HCT116 (cell line): ENCODE measurements around the gene TNRC6C. TPM values are rescaled to one million over a fixed set of nuclear protein-coding genes. Genes with fewer than 3 reads are reported as not detected.

Experiments used
- ATAC-seq: fragments of 200-7000 bp; cut with Tn5 transposase; 2 replicates; pipeline ENCODE4 v1.9.1; 2020; ENCODE audit warnings: mild to moderate bottlenecking, moderate library complexity
- BruUV-seq: library from RNA; stranded (reverse); fragments of 400-500 nt; replicated peaks from 2 replicates; lab custom pipeline; 2021; lab: Mats Ljungman, UMichigan
- CTCF ChIA-PET: fragments of 300-600 bp; sonication (Branson Sonifier 250); formaldehyde crosslinking; loops from one replicate; lab custom pipeline; 2021; ENCODE audit warnings: antibody characterized with exemption; lab: Charles Lee
- POLR2A ChIA-PET: fragments of 300-600, 350-600 bp; sonication (Branson Sonifier 250); formaldehyde crosslinking; loops from one replicate; lab custom pipeline; 2021; ENCODE audit warnings: antibody characterized with exemption; lab: Charles Lee
- RAD21 ChIA-PET, 2 experiments: fragments of 300-600 bp; sonication (Branson Sonifier 250); formaldehyde crosslinking; loops; one replicate each; lab custom pipeline; 2023; ENCODE audit warnings: low total read pairs in 2 of 2; ENCODE audit not compliant: uncharacterized antibody in 2 of 2, unreplicated experiment in 2 of 2, low non-redundant PET in 1 of 2; lab: Charles Lee
- DNase-seq: peaks from one replicate; pipeline ENCODE4 v3.0.0-alpha.2; 2010; ENCODE audit warnings: low read depth, low spot score
- H2AFZ ChIP-seq: fragments of 200-600 bp; shearing (Covaris generic), sonication (generic); 2 replicates; pipeline ENCODE4 v1.6.1; 2017; ENCODE audit warnings: low read depth, mixed run types, mixed read lengths, antibody characterized with exemption, low read length; ENCODE audit not compliant: poor library complexity, severe bottlenecking
- H3K27ac ChIP-seq: 2 replicates; pipeline ENCODE4 v1.5.1; 2012; ENCODE audit warnings: low read depth, low read length
- H3K27me3 ChIP-seq: fragments of 200-600 bp; sonication (generic); 2 replicates; pipeline ENCODE4 v1.6.1; 2016; ENCODE audit warnings: mixed run types, low read length, mixed read lengths; ENCODE audit not compliant: insufficient read depth
- H3K36me3 ChIP-seq, 2 experiments: fragments of 200-500 bp in 1 of 2; fragments of 200-600 bp in 1 of 2; sonication (Bioruptor generic) in 1 of 2; sonication (generic) in 1 of 2; 2 replicates each; pipeline versions ENCODE4 v1.5.1 to v1.6.1; 2014 to 2016; ENCODE audit warnings: low read length in 2 of 2, inconsistent platforms in 1 of 2, mixed read lengths in 1 of 2, mixed run types in 1 of 2; ENCODE audit not compliant: insufficient read depth in 2 of 2, control insufficient read depth in 1 of 2
- H3K4me1 ChIP-seq, 2 experiments: fragments of 200-600 bp in 1 of 2; sonication (generic) in 1 of 2; 2 replicates each; pipeline versions ENCODE4 v1.5.1 to v1.6.1; 2012 to 2017; ENCODE audit warnings: low read length in 2 of 2, inconsistent platforms in 1 of 2, mild to moderate bottlenecking in 1 of 2, mixed read lengths in 1 of 2, mixed run types in 1 of 2, moderate library complexity in 1 of 2; ENCODE audit not compliant: insufficient read depth in 2 of 2, control insufficient read depth in 1 of 2
- H3K4me2 ChIP-seq: fragments of 200-600 bp; sonication (generic); 2 replicates; pipeline ENCODE4 v1.6.1; 2017; ENCODE audit warnings: mixed run types, low read length, mixed read lengths
- H3K4me3 ChIP-seq, 2 experiments: fragments of 200-600 bp in 1 of 2; sonication (generic) in 1 of 2; replicated peaks in 1 of 2; 2 replicates each; pipeline ENCODE4 v1.5.1; 2011 to 2016; ENCODE audit warnings: low read length in 2 of 2, control low read depth in 1 of 2, low read depth in 1 of 2, mild to moderate bottlenecking in 1 of 2, mixed read lengths in 1 of 2, mixed run types in 1 of 2
- H3K79me2 ChIP-seq: fragments of 200-600 bp; sonication (generic); 2 replicates; pipeline ENCODE4 v1.6.1; 2017; ENCODE audit warnings: mild to moderate bottlenecking, mixed run types, low read length, moderate library complexity, mixed read lengths; ENCODE audit not compliant: insufficient read depth
- H3K9ac ChIP-seq: fragments of 200-600 bp; sonication (generic); 2 replicates; pipeline ENCODE4 v1.6.1; 2016; ENCODE audit warnings: low read length, mixed read lengths
- H3K9me2 ChIP-seq: fragments of 200-600 bp; sonication (generic), shearing (Covaris generic); 2 replicates; pipeline ENCODE4 v1.6.1; 2017; ENCODE audit warnings: mixed run types, mild to moderate bottlenecking, moderate library complexity; ENCODE audit not compliant: insufficient read depth
- H3K9me3 ChIP-seq, 2 experiments: fragments of 200-500 bp in 1 of 2; fragments of 200-600 bp in 1 of 2; sonication (Bioruptor generic) in 1 of 2; sonication (generic) in 1 of 2; 2 replicates each; pipeline ENCODE4 v1.6.1; 2014 to 2017; ENCODE audit warnings: low read length in 2 of 2, mixed read lengths in 2 of 2, inconsistent platforms in 1 of 2, low read depth in 1 of 2, mild to moderate bottlenecking in 1 of 2, mixed run types in 1 of 2, moderate library complexity in 1 of 2; ENCODE audit not compliant: control insufficient read depth in 1 of 2, insufficient read depth in 1 of 2
- H4K20me1 ChIP-seq: fragments of 200-600 bp; sonication (generic), shearing (Covaris generic); 2 replicates; pipeline ENCODE4 v1.6.1; 2017; ENCODE audit warnings: mixed run types, mild to moderate bottlenecking, moderate library complexity; ENCODE audit not compliant: insufficient read depth
- CEBPB ChIP-seq: IDR thresholded peaks from 2 replicates; pipeline ENCODE4 v1.6.1; 2012; ENCODE audit warnings: low read depth
- EGR1 ChIP-seq: IDR thresholded peaks from 2 replicates; pipeline ENCODE4 v1.6.1; 2012; ENCODE audit warnings: low read depth
- FOSL1 ChIP-seq: IDR thresholded peaks from 2 replicates; pipeline ENCODE4 v1.6.1; 2012; ENCODE audit warnings: low read depth
- JUND ChIP-seq: IDR thresholded peaks from 2 replicates; pipeline ENCODE4 v1.6.1; 2012
- SIN3A ChIP-seq: IDR thresholded peaks from 2 replicates; pipeline ENCODE4 v1.6.1; 2012; ENCODE audit warnings: low read depth
- SP1 ChIP-seq: IDR thresholded peaks from 2 replicates; pipeline ENCODE4 v1.6.1; 2012; ENCODE audit warnings: low read depth
- YY1 ChIP-seq: IDR thresholded peaks from 2 replicates; pipeline ENCODE4 v1.6.1; 2011; ENCODE audit warnings: low read length, low read depth, moderate library complexity, mild to moderate bottlenecking; ENCODE audit not compliant: insufficient replicate concordance; ENCODE audit errors: extremely low read depth
- ZNF274 ChIP-seq: fragments of 200-500 bp; sonication (Bioruptor generic); IDR thresholded peaks from 2 replicates; pipeline ENCODE4 v1.6.1; 2014; ENCODE audit warnings: mild to moderate bottlenecking, low read depth, low read length, inconsistent platforms
- intact Hi-C: fragments of 100-400 bp; cut with micrococcal nuclease; formaldehyde crosslinking; loops from 2 replicates; pipeline ENCODE4 v1.10.0; 2022
- total RNA-seq: library from RNA; stranded (reverse); gene quantifications from one replicate; pipeline ENCODE4 v1.2.1, GENCODE V29; 2021; ENCODE audit not compliant: unreplicated experiment
- TF ChIP-seq, protein P1 (sequence below): IDR thresholded peaks from 2 replicates; pipeline ENCODE4 v1.6.1; 2012
- TF ChIP-seq, protein P2 (sequence below): IDR thresholded peaks from 2 replicates; pipeline ENCODE4 v1.6.1; 2012; ENCODE audit warnings: low read depth
- TF ChIP-seq, protein P3 (sequence below): IDR thresholded peaks from 2 replicates; pipeline ENCODE4 v1.6.1; 2012

The TNRC6C gene
- total RNA-seq, 1 experiment from 2014 or later, result 23.4 TPM

DNA sequence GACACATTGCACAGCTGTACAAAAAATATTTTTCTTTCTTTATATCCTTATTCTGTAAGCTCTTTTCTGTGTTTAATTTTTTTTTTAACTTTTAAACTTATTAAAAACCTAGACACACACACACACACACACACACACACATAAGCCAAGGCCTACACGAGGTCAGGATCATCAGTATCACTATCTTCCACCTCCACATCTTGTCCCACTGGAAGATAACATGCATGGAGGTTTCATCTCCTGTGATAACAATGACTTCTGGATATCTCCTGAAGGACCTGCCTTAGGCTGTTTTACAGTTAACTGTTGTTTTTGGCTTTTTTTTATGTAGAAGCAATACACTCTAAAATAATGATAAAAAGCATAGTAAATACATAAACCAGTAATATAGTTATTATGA lies 71.2 kb downstream of the TNRC6C start (continued):
- no peak for TF ChIP-seq SIN3A
- TF ChIP-seq EGR1, result no peak
- no peak for TF ChIP-seq JUND
- TF ChIP-seq, protein P1, sequence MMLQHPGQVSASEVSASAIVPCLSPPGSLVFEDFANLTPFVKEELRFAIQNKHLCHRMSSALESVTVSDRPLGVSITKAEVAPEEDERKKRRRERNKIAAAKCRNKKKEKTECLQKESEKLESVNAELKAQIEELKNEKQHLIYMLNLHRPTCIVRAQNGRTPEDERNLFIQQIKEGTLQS, result no peak

DNA sequence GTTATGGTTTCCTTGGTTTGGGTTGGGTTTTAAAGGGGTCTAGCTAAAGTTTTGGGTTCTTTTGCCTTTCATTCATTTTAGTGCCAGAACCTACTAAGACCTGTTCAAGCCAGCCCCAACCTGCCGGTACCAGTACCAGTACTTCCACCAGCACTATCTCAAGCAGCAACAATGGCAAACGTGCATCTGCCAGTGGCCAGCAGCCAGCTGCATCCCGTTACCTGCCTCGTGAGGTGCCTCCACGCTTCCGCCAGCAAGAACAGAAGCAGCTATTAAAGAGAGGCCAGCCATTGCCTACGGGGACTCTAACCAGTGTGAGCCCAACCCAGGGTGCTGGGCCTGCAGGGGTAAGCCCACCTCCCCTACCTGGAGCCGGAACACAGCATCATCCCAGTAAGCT lies 72.9 kb downstream of the TNRC6C start:
- H3K27me3 ChIP-seq, result no peaks in the 10 kb centered on the region
- H3K9ac ChIP-seq, result no peak overlapping the region
- H3K79me2 ChIP-seq, result no peaks in the 10 kb centered on the region
- intact Hi-C loops, result no loop called here
- H2AFZ ChIP-seq, result no peak overlapping the region
- no peaks in the 10 kb centered on the region for H4K20me1 ChIP-seq
- H3K27ac ChIP-seq, result no peak overlapping the region
- RAD21 ChIA-PET, result no interaction called here
- TF ChIP-seq CEBPB (no peak), SP1 (no peak), YY1 (no peak), ZNF274 (no peak), EGR1 (no peak), FOSL1 (no peak), SIN3A (no peak)
- TF ChIP-seq, protein P2, sequence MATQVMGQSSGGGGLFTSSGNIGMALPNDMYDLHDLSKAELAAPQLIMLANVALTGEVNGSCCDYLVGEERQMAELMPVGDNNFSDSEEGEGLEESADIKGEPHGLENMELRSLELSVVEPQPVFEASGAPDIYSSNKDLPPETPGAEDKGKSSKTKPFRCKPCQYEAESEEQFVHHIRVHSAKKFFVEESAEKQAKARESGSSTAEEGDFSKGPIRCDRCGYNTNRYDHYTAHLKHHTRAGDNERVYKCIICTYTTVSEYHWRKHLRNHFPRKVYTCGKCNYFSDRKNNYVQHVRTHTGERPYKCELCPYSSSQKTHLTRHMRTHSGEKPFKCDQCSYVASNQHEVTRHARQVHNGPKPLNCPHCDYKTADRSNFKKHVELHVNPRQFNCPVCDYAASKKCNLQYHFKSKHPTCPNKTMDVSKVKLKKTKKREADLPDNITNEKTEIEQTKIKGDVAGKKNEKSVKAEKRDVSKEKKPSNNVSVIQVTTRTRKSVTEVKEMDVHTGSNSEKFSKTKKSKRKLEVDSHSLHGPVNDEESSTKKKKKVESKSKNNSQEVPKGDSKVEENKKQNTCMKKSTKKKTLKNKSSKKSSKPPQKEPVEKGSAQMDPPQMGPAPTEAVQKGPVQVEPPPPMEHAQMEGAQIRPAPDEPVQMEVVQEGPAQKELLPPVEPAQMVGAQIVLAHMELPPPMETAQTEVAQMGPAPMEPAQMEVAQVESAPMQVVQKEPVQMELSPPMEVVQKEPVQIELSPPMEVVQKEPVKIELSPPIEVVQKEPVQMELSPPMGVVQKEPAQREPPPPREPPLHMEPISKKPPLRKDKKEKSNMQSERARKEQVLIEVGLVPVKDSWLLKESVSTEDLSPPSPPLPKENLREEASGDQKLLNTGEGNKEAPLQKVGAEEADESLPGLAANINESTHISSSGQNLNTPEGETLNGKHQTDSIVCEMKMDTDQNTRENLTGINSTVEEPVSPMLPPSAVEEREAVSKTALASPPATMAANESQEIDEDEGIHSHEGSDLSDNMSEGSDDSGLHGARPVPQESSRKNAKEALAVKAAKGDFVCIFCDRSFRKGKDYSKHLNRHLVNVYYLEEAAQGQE, result no peak
- TF ChIP-seq, protein P3, sequence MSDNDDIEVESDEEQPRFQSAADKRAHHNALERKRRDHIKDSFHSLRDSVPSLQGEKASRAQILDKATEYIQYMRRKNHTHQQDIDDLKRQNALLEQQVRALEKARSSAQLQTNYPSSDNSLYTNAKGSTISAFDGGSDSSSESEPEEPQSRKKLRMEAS, result no peak
- TF ChIP-seq, all 23 proteins: peak for 0
- H3K4me3 ChIP-seq, result no peak overlapping the region
- no peaks in the 10 kb centered on the region for H3K36me3 ChIP-seq
- no TSS peak for BruUV-seq
- H3K4me1 ChIP-seq, result peaks cover 7 to 29% of the 10 kb centered on the region in 2 experiments
- ATAC-seq (no peak), DNase-seq (no peak)
- CTCF ChIA-PET, result interaction anchor here (4.6 kb wide), 1 partner anchor 12 kb away, joined by 30 read pairs; no protein-coding TSS in a partner anchor
- POLR2A ChIA-PET, result interaction anchor here (1.2 to 1.8 kb wide), 3 partner anchors 9 to 73 kb away, joined by 3 to 7 read pairs (median 4); partner anchors contain the start of gene TNRC6C
- no peaks in the 10 kb centered on the region for H3K9me2 ChIP-seq
- no peaks in the 10 kb centered on the region for H3K9me3 ChIP-seq
- no peak overlapping the region for H3K4me2 ChIP-seq
